ENCODE results near the gene C1QTNF8.

The C1QTNF8 gene

GRCh38 chr16:1073262-1073558 lies 22.8 kb downstream of the C1QTNF8 start:
- WGBS (ENCODE audit: insufficient coverage): 73% methylated on average over 12 of the region's 13 CpGs
- ChIA-PET CTCF (no interaction called here), POLR2A (no interaction called here)
- H3K27ac ChIP-seq (ENCODE audit: insufficient read depth in 1 of 2, low read depth in 1 of 2, low read length in 2 of 2, poor library complexity in 1 of 2, severe bottlenecking in 2 of 2): no peak overlapping the region
- H3K4me3 ChIP-seq (ENCODE audit: control insufficient read depth in 1 of 7, extremely low read depth in 1 of 7, insufficient read depth in 4 of 7, low read depth in 2 of 7, low read length in 6 of 7): no peak overlapping the region
- H3K4me1 ChIP-seq (ENCODE audit: control extremely low read depth in 1 of 4, control insufficient read depth in 4 of 4, insufficient read depth in 4 of 4, low read length in 3 of 4): no peaks in the 10 kb centered on the region
- H3K27me3 ChIP-seq (replicated peaks in 2 of 5; ENCODE audit: control insufficient read depth in 4 of 5, insufficient read depth in 5 of 5, low read length in 4 of 5): peaks cover 0 to 90% (median 18%) of the 10 kb centered on the region in 5 experiments
- no peaks in the 10 kb centered on the region for H3K9me3 ChIP-seq (ENCODE audit: control extremely low read depth in 1 of 5, control insufficient read depth in 4 of 5, insufficient read depth in 2 of 5, low read depth in 1 of 5, low read length in 4 of 5)
- no peak for DNase-seq
- no peaks in the 10 kb centered on the region for H3K36me3 ChIP-seq (ENCODE audit: control insufficient read depth in 4 of 4, insufficient read depth in 4 of 4, low read length in 3 of 4)

DNA sequence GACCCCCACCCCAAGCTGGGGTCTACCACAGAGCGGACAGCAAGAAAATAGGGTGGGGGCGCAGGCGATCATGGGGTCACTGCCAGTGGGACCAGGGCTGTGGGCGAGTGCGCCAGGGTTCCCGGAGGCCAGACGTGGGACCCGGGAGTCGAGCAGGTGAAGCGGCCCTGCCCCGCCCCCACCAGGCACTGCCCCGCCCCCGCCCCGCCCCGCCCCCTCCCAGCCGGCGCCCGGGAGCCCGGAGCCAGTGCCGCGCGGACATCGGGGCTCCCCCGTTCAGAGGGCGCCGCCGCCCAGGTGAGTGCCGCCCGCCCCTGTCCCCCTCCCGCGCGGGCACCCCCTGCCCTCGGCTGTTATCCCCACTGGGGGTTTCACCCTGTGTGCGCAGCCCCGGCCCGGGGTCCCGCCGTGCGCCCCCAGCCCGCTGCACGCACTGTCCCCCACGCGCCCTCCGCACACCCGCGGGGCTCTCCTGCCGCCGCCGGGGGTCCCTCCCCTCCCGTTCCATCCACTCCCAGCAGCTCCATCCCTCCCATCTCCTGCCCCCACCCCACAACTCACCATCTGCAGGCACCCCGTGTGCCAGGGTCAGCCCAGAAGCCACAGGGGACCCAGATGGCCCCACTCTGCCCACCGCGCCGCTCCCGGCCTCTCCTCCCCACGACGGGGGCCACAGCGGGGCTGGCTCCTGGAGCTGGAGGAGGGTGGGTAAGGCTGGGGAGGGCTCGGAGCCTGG lies 23.4 kb downstream of the C1QTNF8 start, which contains the start of gene SSTR5:
Gene SSTR5, plus strand, starts transcription at position 222 of the 736 bp plus-strand sequence. CDS start 6,122 bp downstream, outside the sequence.
- Histone ChIP-seq H3K27me3 (replicated peaks in 2 of 5; ENCODE audit: control insufficient read depth in 4 of 5, insufficient read depth in 5 of 5, low read length in 4 of 5) (peaks cover 0 to 92% (median 18%) of the 10 kb centered on the region in 5 experiments), H3K27ac (ENCODE audit: insufficient read depth in 1 of 2, low read depth in 1 of 2, low read length in 2 of 2, poor library complexity in 1 of 2, severe bottlenecking in 2 of 2) (no peak within 1 kb of the TSS), H3K36me3 (ENCODE audit: control insufficient read depth in 4 of 4, insufficient read depth in 4 of 4, low read length in 3 of 4) (no peaks in the 10 kb centered on the region), H3K4me1 (ENCODE audit: control extremely low read depth in 1 of 4, control insufficient read depth in 4 of 4, insufficient read depth in 4 of 4, low read length in 3 of 4) (no peaks in the 10 kb centered on the region), H3K4me3 (ENCODE audit: control insufficient read depth in 1 of 7, extremely low read depth in 1 of 7, insufficient read depth in 4 of 7, low read depth in 2 of 7, low read length in 6 of 7) (no peak within 1 kb of the TSS), H3K9me3 (ENCODE audit: control extremely low read depth in 1 of 5, control insufficient read depth in 4 of 5, insufficient read depth in 2 of 5, low read depth in 1 of 5, low read length in 4 of 5) (peaks cover 0 to 3% (median 0%) of the 10 kb centered on the region in 5 experiments)
- whole genome bisulfite sequencing (ENCODE audit: insufficient coverage): 12% methylated on average over 27 of the region's 59 CpGs
- ChIA-PET CTCF (no interaction called here), POLR2A (no interaction called here)
- DNase-seq: no peak

DNA sequence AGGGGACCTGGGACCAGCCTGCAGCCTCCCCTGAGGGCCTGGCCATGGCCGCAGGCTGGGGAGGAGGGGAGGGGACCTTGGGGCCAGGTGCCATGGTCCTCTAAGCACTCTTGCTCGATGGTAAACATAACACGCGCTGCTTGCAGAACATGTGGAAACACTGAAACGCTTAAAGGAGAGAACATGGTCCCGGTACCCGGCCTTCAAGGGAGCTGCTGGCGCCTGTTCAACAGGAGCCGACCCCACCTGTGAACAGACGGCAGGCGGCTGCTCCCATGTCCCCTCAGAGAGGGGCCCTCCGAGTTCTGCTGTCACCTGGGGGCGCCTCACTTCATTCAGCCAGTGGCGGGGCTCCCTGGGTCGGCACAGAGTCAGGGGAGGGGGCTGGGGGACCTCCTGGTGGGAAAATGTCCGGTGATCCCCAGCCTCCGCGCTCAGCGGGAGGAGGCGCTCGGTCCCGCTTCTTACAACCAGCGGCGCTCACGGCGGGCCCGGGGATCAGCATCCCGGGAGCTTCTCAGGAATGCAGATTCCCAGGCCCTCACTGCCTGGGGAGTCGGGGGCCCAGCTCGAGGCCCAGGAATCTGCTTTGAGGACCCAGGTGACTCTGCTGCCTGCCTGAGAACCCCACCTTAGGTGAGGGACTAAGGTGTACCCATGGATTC lies 24.4 kb downstream of the C1QTNF8 start:
- ChIA-PET POLR2A (no interaction called here), CTCF (no interaction called here)
- peaks cover 0 to 95% (median 19%) of the 10 kb centered on the region in 5 experiments for H3K27me3 ChIP-seq (replicated peaks in 2 of 5; ENCODE audit: control insufficient read depth in 4 of 5, insufficient read depth in 5 of 5, low read length in 4 of 5)
- H3K27ac ChIP-seq (ENCODE audit: insufficient read depth in 1 of 2, low read depth in 1 of 2, low read length in 2 of 2, poor library complexity in 1 of 2, severe bottlenecking in 2 of 2): no peak overlapping the region
- no peak for DNase-seq
- H3K9me3 ChIP-seq (ENCODE audit: control extremely low read depth in 1 of 5, control insufficient read depth in 4 of 5, insufficient read depth in 2 of 5, low read depth in 1 of 5, low read length in 4 of 5): peaks cover 0 to 8% (median 0%) of the 10 kb centered on the region in 5 experiments
- no peak overlapping the region for H3K4me3 ChIP-seq (ENCODE audit: control insufficient read depth in 1 of 7, extremely low read depth in 1 of 7, insufficient read depth in 4 of 7, low read depth in 2 of 7, low read length in 6 of 7)
- H3K4me1 ChIP-seq (ENCODE audit: control extremely low read depth in 1 of 4, control insufficient read depth in 4 of 4, insufficient read depth in 4 of 4, low read length in 3 of 4): no peaks in the 10 kb centered on the region
- 13% methylated on average over 27 of the region's 30 CpGs for WGBS (ENCODE audit: insufficient coverage)
- H3K36me3 ChIP-seq (ENCODE audit: control insufficient read depth in 4 of 4, insufficient read depth in 4 of 4, low read length in 3 of 4): no peaks in the 10 kb centered on the region

GRCh38 chr16:1070864-1071408 lies 25.1 kb downstream of the C1QTNF8 start:
- H3K27ac ChIP-seq (ENCODE audit: insufficient read depth in 1 of 2, low read depth in 1 of 2, low read length in 2 of 2, poor library complexity in 1 of 2, severe bottlenecking in 2 of 2): no peak overlapping the region
- WGBS (ENCODE audit: insufficient coverage): 30% methylated on average over 13 of the region's 16 CpGs
- H3K36me3 ChIP-seq (ENCODE audit: control insufficient read depth in 4 of 4, insufficient read depth in 4 of 4, low read length in 3 of 4): no peaks in the 10 kb centered on the region
- H3K4me1 ChIP-seq (ENCODE audit: control extremely low read depth in 1 of 4, control insufficient read depth in 4 of 4, insufficient read depth in 4 of 4, low read length in 3 of 4): no peaks in the 10 kb centered on the region
- no peak for DNase-seq
- peaks cover 0 to 97% (median 19%) of the 10 kb centered on the region in 5 experiments for H3K27me3 ChIP-seq (replicated peaks in 2 of 5; ENCODE audit: control insufficient read depth in 4 of 5, insufficient read depth in 5 of 5, low read length in 4 of 5)
- peaks cover 0 to 8% (median 0%) of the 10 kb centered on the region in 5 experiments for H3K9me3 ChIP-seq (ENCODE audit: control extremely low read depth in 1 of 5, control insufficient read depth in 4 of 5, insufficient read depth in 2 of 5, low read depth in 1 of 5, low read length in 4 of 5)
- POLR2A ChIA-PET: no interaction called here
- CTCF ChIA-PET: no interaction called here
- no peak overlapping the region for H3K4me3 ChIP-seq (ENCODE audit: control insufficient read depth in 1 of 7, extremely low read depth in 1 of 7, insufficient read depth in 4 of 7, low read depth in 2 of 7, low read length in 6 of 7)

GRCh38 chr16:1070084-1070863 lies 25.8 kb downstream of the C1QTNF8 start:
- CTCF ChIA-PET: interaction anchor here (1.1 kb wide), 1 partner anchor 15 kb away, joined by 3 read pairs; no protein-coding TSS in a partner anchor
- POLR2A ChIA-PET: no interaction called here
- H3K27me3 ChIP-seq (replicated peaks in 2 of 5; ENCODE audit: control insufficient read depth in 4 of 5, insufficient read depth in 5 of 5, low read length in 4 of 5): peaks cover 0 to 99% (median 19%) of the 10 kb centered on the region in 5 experiments
- H3K27ac ChIP-seq (ENCODE audit: insufficient read depth in 1 of 2, low read depth in 1 of 2, low read length in 2 of 2, poor library complexity in 1 of 2, severe bottlenecking in 2 of 2): no peak overlapping the region
- no peak overlapping the region for H3K4me3 ChIP-seq (ENCODE audit: control insufficient read depth in 1 of 7, extremely low read depth in 1 of 7, insufficient read depth in 4 of 7, low read depth in 2 of 7, low read length in 6 of 7)
- peaks cover 0 to 8% (median 0%) of the 10 kb centered on the region in 5 experiments for H3K9me3 ChIP-seq (ENCODE audit: control extremely low read depth in 1 of 5, control insufficient read depth in 4 of 5, insufficient read depth in 2 of 5, low read depth in 1 of 5, low read length in 4 of 5)
- no peak for DNase-seq
- H3K36me3 ChIP-seq (ENCODE audit: control insufficient read depth in 4 of 4, insufficient read depth in 4 of 4, low read length in 3 of 4): no peaks in the 10 kb centered on the region
- WGBS (ENCODE audit: insufficient coverage): 11% methylated on average over 31 of the region's 32 CpGs
- H3K4me1 ChIP-seq (ENCODE audit: control extremely low read depth in 1 of 4, control insufficient read depth in 4 of 4, insufficient read depth in 4 of 4, low read length in 3 of 4): no peaks in the 10 kb centered on the region

DNA sequence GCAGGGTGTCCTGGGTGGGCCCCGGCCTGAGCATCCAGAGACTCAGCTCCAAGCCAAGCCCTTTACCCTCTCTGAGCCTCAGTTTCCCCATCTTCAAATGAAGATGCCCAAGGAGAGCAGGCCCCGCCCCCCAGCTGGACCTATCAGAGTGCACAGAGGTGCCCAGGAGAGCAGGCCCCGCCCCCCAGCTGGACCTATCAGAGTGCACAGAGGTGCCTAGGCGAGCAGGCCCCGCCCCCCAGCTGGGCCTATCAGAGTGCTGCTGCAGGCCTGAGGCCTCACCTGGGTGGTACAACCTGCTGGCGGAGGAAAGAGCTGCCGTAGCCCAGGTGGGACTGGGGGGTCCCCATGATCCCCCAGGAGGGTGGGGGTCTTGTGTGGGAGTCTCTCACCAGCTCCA lies 26.9 kb downstream of the C1QTNF8 start:
- WGBS (ENCODE audit: insufficient coverage): 96% methylated on average over 6 of the region's 7 CpGs
- no peak for DNase-seq
- H3K9me3 ChIP-seq (ENCODE audit: control extremely low read depth in 1 of 5, control insufficient read depth in 4 of 5, insufficient read depth in 2 of 5, low read depth in 1 of 5, low read length in 4 of 5): peaks cover 0 to 8% (median 0%) of the 10 kb centered on the region in 5 experiments
- no peak overlapping the region for H3K4me3 ChIP-seq (ENCODE audit: control insufficient read depth in 1 of 7, extremely low read depth in 1 of 7, insufficient read depth in 4 of 7, low read depth in 2 of 7, low read length in 6 of 7)
- ChIA-PET POLR2A (no interaction called here), CTCF (interaction anchor here (1.1 kb wide), 2 partner anchors 12 to 14 kb away, joined by 3 read pairs; no protein-coding TSS in a partner anchor)
- H3K27me3 ChIP-seq (replicated peaks in 2 of 5; ENCODE audit: control insufficient read depth in 4 of 5, insufficient read depth in 5 of 5, low read length in 4 of 5): peaks cover 0 to 99% (median 23%) of the 10 kb centered on the region in 5 experiments
- no peaks in the 10 kb centered on the region for H3K36me3 ChIP-seq (ENCODE audit: control insufficient read depth in 4 of 4, insufficient read depth in 4 of 4, low read length in 3 of 4)
- H3K4me1 ChIP-seq (ENCODE audit: control extremely low read depth in 1 of 4, control insufficient read depth in 4 of 4, insufficient read depth in 4 of 4, low read length in 3 of 4): no peaks in the 10 kb centered on the region
- no peak overlapping the region for H3K27ac ChIP-seq (ENCODE audit: insufficient read depth in 1 of 2, low read depth in 1 of 2, low read length in 2 of 2, poor library complexity in 1 of 2, severe bottlenecking in 2 of 2)
